GM19025 (cell line): ENCODE measurements around the gene H2AZ2.
"Not testable (repeated sequence)": the region's sequence is repeated elsewhere in the genome, so short reads cannot be mapped to it uniquely, and the experiment has no call there.

Experiments
- ATAC-seq: cut with Tn5 transposase; IDR thresholded peaks from one replicate; pipeline ENCODE4 v1.9.1; 2021; ENCODE audit warnings: mild to moderate bottlenecking, low read depth, moderate library complexity; ENCODE audit not compliant: unreplicated experiment

Gene H2AZ2

GRCh38 chr7:44824894-44825526 lies 22.9 kb downstream of the H2AZ2 start:
- no peak for ATAC-seq

- ATAC-seq: no peak
Observed at GRCh38 chr7:44823255-44823781, 24.6 kb downstream of the H2AZ2 start.

GRCh38 chr7:44819292-44819691 lies 28.6 kb downstream of the H2AZ2 start:
- ATAC-seq: no peak

DNA sequence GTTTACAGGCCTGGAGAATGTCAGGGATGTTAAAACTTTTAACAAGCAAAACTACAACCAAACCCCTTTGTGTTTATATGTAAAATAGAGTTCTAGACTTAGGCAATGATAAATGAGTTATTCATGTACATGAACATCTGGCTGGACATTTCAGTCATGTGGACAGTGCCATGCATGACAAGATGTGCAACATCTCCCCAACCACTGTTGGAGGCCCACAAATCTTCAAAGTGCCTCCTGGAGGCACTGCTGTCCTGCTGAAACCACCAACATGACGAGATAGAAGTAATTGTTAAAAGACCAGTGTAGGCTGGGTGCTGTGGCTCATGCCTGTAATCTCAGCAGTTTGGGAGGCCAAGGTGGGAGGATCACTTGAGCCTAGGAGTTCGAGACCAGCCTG lies 33.0 kb downstream of the H2AZ2 start:
- ATAC-seq: no peak

- ATAC-seq: no peak
Observed at GRCh38 chr7:44811571-44811970, 36.3 kb downstream of the H2AZ2 start.

- no peak for ATAC-seq
Observed at GRCh38 chr7:44811093-44811492, 36.8 kb downstream of the H2AZ2 start.

GRCh38 chr7:44808914-44809393 lies 38.9 kb downstream of the H2AZ2 start:
- ATAC-seq: no peak

GRCh38 chr7:44805950-44806349 lies 41.9 kb downstream of the H2AZ2 start:
- ATAC-seq: no peak

DNA sequence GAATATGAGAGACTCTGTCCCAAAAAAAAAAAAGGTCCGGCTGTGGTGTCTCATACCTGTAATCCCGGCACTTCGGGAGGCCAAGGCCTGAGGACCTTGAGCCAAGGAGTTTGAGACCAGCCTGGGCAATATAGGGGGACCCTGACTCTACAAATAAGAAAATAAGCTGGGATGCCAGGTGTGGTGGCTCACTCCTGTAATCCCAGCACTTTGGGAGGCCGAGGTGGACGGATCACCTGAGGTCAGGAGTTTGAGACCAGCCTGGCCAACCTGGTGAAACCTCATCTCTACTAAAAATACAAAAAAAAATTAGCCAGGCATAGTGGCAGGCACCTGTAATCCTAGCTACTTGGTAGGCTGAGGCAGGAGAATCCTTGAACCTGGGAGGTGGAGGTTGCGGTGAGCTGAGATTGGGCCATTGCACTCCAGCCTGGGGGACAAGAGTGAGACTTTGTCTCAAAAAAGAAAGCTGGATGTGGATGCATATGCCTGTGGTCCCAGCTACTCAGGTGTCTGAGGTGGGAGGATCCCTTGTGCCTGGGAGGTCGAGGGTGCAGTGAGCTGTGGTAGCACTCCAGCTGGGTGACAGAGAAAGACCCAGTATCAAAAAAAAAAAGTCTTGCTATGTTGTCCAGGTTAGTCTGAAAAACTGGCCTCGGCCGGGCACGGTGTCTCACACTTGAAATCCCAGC lies 43.9 kb downstream of the H2AZ2 start:
- ATAC-seq: not testable (repeated sequence)

- ATAC-seq: no peak
Observed at GRCh38 chr7:44802418-44803025, 45.4 kb downstream of the H2AZ2 start.

DNA sequence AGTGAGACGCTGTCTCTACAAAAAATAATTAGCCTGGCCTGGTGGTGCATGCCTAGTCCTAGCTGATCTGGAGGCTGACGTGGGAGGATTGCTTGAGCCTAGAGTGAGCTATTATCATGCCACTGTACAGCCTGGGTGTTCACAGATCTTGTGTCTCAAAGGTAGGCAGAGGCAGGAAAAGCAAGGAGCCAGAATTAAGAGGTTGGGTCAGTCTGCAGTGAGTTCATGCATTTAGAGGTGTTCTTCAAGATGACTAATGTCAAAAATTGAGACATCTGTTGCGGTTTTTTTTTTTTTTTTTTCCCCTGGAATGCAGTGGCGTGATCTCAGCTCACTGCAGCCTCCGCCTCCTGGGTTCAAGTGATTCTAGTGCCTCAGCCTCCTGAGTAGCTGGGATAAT lies 46.0 kb downstream of the H2AZ2 start:
- ATAC-seq: no peak

GRCh38 chr7:44799939-44800338 lies 47.9 kb downstream of the H2AZ2 start:
- ATAC-seq: no peak

- ATAC-seq: no peak
Observed at GRCh38 chr7:44798649-44799305, 49.1 kb downstream of the H2AZ2 start.

- no peak for ATAC-seq
Observed at GRCh38 chr7:44797329-44798258, 50.3 kb downstream of the H2AZ2 start.

DNA sequence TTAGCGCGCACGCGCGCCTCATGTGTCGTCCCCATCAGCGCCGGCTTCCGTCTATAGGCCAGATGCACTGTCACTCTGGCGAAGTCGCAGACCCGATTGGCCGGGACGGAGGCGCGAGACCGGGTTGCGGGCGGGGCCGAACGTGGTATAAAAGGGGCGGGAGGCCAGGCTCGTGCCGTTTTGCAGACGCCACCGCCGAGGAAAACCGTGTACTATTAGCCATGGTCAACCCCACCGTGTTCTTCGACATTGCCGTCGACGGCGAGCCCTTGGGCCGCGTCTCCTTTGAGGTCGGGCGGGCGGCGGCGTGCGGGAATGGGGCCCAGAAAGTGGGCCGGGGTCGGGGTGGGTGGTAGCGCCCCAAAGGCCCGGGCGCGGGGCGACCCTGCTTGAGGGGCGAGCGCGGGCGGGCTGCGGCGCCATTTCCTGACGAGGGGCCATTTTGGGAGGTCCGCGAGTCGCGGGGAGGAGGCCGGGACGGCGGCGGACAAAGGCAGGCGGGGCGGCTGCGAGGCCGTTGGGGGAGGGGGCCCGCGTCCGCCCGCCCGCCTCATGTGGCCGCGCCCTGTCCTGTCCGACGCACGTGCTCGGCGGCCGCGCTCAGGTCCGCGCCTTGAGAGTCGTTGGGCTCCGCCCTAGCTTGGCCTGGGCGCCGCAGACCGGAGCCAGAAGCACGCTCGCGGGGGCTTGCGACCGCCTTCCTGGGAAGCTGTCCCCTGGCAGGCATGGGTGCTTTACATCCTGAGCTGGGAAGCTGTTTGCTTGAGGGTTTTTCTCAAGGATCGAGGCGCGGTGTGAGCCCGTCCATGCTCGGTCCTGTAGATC lies 51.2 kb downstream of the H2AZ2 start, which contains the start of gene PPIA:
Gene PPIA (plus strand): TSS at position 178 of the 825 bp plus-strand sequence. CDS start 44 bp downstream, at position 222.
- ATAC-seq: peak; percentile 85

DNA sequence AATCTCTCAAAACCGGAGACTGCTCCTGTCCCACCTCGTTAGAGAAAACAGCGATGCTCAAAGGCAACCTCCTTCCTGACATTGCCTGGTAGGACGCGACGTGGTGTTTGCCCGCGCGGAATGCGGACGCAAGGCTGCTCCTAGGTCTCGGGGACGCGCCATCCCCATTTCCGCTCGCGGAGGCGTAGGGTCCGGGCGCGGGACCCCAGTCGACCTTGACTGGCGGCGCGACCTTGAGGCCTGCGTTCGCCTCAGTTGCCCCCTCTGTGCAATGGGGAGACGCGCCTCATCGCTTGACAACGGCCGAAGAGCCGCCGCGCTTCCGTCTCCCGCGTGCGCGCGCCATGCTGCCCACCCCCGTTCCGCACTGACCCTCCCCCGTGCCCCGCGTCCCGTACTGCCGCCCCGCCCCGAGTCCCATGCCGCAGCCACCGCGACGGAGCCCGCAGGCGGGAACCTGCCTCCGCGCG lies 51.8 kb downstream of the H2AZ2 start:
- ATAC-seq: no peak

DNA sequence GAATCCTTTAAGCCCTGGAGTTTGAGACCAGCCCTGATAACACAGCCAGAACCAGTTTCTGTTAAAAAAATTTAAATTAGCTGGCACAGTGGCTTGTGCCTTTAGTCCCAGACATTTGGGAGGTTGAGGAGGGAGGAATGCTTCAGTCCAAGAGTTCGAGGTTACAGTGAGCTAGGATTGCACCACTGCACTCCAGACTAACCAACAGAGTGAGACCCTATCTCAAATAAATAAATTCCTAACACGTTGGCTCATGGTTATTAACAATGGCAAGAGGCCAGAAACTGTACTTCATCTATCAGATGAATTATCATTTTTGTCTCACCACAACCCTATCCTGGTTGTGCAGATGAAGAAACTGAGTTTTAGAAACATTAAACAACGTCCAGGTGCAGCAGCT lies 53.6 kb downstream of the H2AZ2 start:
- ATAC-seq: no peak

DNA sequence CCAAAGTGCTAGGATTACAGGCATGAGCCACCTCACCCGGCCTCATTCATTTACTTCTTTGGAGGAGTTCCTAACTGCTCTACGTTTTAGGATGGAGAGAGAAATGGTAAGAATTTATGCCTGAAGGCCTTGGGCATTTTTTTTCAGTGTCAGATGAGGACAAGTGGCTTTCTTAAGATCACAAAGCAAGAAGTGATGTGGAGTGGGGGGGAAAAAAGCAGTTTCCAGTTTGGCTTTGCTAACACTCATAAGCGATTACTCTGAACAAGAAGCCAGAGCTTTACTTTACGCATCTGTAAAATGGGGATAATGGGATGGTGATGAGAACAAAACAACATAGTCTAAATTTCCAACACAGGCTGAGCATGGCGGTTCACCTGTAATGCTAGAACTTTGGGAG lies 54.0 kb downstream of the H2AZ2 start:
- no peak for ATAC-seq
